GM12892 (cell line): ENCODE measurements around the gene SLC24A1.

Experiments
- POLR2A ChIP-seq: IDR thresholded peaks from 2 replicates; pipeline ENCODE4 v1.6.1; 2011; ENCODE audit warnings: low read depth, low read length, control low read depth
- POLR2AphosphoS5 ChIP-seq: IDR thresholded peaks from 2 replicates; pipeline ENCODE4 v1.6.1; 2011; ENCODE audit warnings: low read depth, low read length, control low read depth
- TAF1 ChIP-seq: IDR thresholded peaks from 2 replicates; pipeline ENCODE4 v1.6.1; 2011; ENCODE audit warnings: low read depth, mild to moderate bottlenecking, control low read depth, low read length, borderline replicate concordance

- TF ChIP-seq POLR2AphosphoS5 (no peak), POLR2A (no peak), TAF1 (no peak)
Observed at GRCh38 chr15:65603559-65603958, 18.2 kb upstream of the SLC24A1 start.
